ENCODE results near the gene IQCK.

IQCK gene

GRCh38 chr16:19875900-19876299 lies 157.8 kb downstream of the IQCK start:
- no peak overlapping the region for H3K4me2 ChIP-seq (ENCODE audit: low read length)
- no peaks in the 10 kb centered on the region for H3K27me3 ChIP-seq (ENCODE audit: control insufficient read depth, insufficient read depth, low read length)
- H3K36me3 ChIP-seq (ENCODE audit: insufficient read depth, low read length) = peaks cover 5% of the 10 kb centered on the region
- no peak overlapping the region for H3K4me3 ChIP-seq (ENCODE audit: low read length)
- H3K9me3 ChIP-seq (replicated peaks; ENCODE audit: low read length) = no peaks in the 10 kb centered on the region
- H3K9ac ChIP-seq (ENCODE audit: low read depth, low read length) = no peak overlapping the region
- H3K4me1 ChIP-seq (ENCODE audit: control insufficient read depth, insufficient read depth, low read length) = no peaks in the 10 kb centered on the region

- H3K4me3 ChIP-seq (ENCODE audit: low read length) = no peak overlapping the region
- no peak overlapping the region for H3K4me2 ChIP-seq (ENCODE audit: low read length)
- H3K4me1 ChIP-seq (ENCODE audit: control insufficient read depth, insufficient read depth, low read length) = no peaks in the 10 kb centered on the region
- no peaks in the 10 kb centered on the region for H3K27me3 ChIP-seq (ENCODE audit: control insufficient read depth, insufficient read depth, low read length)
- peaks cover 5% of the 10 kb centered on the region for H3K36me3 ChIP-seq (ENCODE audit: insufficient read depth, low read length)
- no peak overlapping the region for H3K9ac ChIP-seq (ENCODE audit: low read depth, low read length)
- H3K9me3 ChIP-seq (replicated peaks; ENCODE audit: low read length) = no peaks in the 10 kb centered on the region
Measured at GRCh38 chr16:19876501-19877059, 158.5 kb downstream of the IQCK start.

GRCh38 chr16:19878757-19879156 lies 160.7 kb downstream of the IQCK start:
- Histone ChIP-seq H3K36me3 (ENCODE audit: insufficient read depth, low read length) (no peaks in the 10 kb centered on the region), H3K4me2 (ENCODE audit: low read length) (no peak overlapping the region), H3K4me1 (ENCODE audit: control insufficient read depth, insufficient read depth, low read length) (no peaks in the 10 kb centered on the region), H3K9me3 (replicated peaks; ENCODE audit: low read length) (no peaks in the 10 kb centered on the region), H3K27me3 (ENCODE audit: control insufficient read depth, insufficient read depth, low read length) (peaks cover 14% of the 10 kb centered on the region), H3K4me3 (ENCODE audit: low read length) (no peak overlapping the region), H3K9ac (ENCODE audit: low read depth, low read length) (no peak overlapping the region)

- H3K9me3 ChIP-seq (replicated peaks; ENCODE audit: low read length) = no peaks in the 10 kb centered on the region
- peaks cover 14% of the 10 kb centered on the region for H3K27me3 ChIP-seq (ENCODE audit: control insufficient read depth, insufficient read depth, low read length)
- H3K4me3 ChIP-seq (ENCODE audit: low read length) = no peak overlapping the region
- H3K36me3 ChIP-seq (ENCODE audit: insufficient read depth, low read length) = no peaks in the 10 kb centered on the region
- no peak overlapping the region for H3K4me2 ChIP-seq (ENCODE audit: low read length)
- no peaks in the 10 kb centered on the region for H3K4me1 ChIP-seq (ENCODE audit: control insufficient read depth, insufficient read depth, low read length)
- no peak overlapping the region for H3K9ac ChIP-seq (ENCODE audit: low read depth, low read length)
Measured at GRCh38 chr16:19879241-19879792, 161.2 kb downstream of the IQCK start.

GRCh38 chr16:19881028-19881427 lies 163.0 kb downstream of the IQCK start:
- Histone ChIP-seq H3K9me3 (replicated peaks; ENCODE audit: low read length) (no peaks in the 10 kb centered on the region), H3K36me3 (ENCODE audit: insufficient read depth, low read length) (no peaks in the 10 kb centered on the region), H3K4me3 (ENCODE audit: low read length) (no peak overlapping the region), H3K4me1 (ENCODE audit: control insufficient read depth, insufficient read depth, low read length) (peaks cover 8% of the 10 kb centered on the region), H3K9ac (ENCODE audit: low read depth, low read length) (no peak overlapping the region), H3K27me3 (ENCODE audit: control insufficient read depth, insufficient read depth, low read length) (peaks cover 14% of the 10 kb centered on the region), H3K4me2 (ENCODE audit: low read length) (no peak overlapping the region)

- Histone ChIP-seq H3K27me3 (ENCODE audit: control insufficient read depth, insufficient read depth, low read length) (peaks cover 14% of the 10 kb centered on the region), H3K4me2 (ENCODE audit: low read length) (no peak overlapping the region), H3K36me3 (ENCODE audit: insufficient read depth, low read length) (no peaks in the 10 kb centered on the region), H3K4me1 (ENCODE audit: control insufficient read depth, insufficient read depth, low read length) (peaks cover 8% of the 10 kb centered on the region), H3K9ac (ENCODE audit: low read depth, low read length) (no peak overlapping the region), H3K4me3 (ENCODE audit: low read length) (no peak overlapping the region), H3K9me3 (replicated peaks; ENCODE audit: low read length) (no peaks in the 10 kb centered on the region)
Measured at GRCh38 chr16:19881783-19882182, 163.7 kb downstream of the IQCK start.

- no peaks in the 10 kb centered on the region for H3K36me3 ChIP-seq (ENCODE audit: insufficient read depth, low read length)
- H3K27me3 ChIP-seq (ENCODE audit: control insufficient read depth, insufficient read depth, low read length) = peaks cover 14% of the 10 kb centered on the region
Measured at GRCh38 chr16:19882186-19882585, 164.1 kb downstream of the IQCK start.

GRCh38 chr16:19882646-19883045 lies 164.6 kb downstream of the IQCK start:
- Histone ChIP-seq H3K4me3 (ENCODE audit: low read length) (peak overlapping the region; percentile 79), H3K4me2 (ENCODE audit: low read length) (peak overlapping the region; percentile 97), H3K36me3 (ENCODE audit: insufficient read depth, low read length) (no peaks in the 10 kb centered on the region), H3K27me3 (ENCODE audit: control insufficient read depth, insufficient read depth, low read length) (peaks cover 14% of the 10 kb centered on the region), H3K9me3 (replicated peaks; ENCODE audit: low read length) (no peaks in the 10 kb centered on the region), H3K4me1 (ENCODE audit: control insufficient read depth, insufficient read depth, low read length) (peaks cover 8% of the 10 kb centered on the region), H3K9ac (ENCODE audit: low read depth, low read length) (peak overlapping the region; percentile 74)

More at GRCh38 chr16:19882186-19882585, 164.1 kb downstream of the IQCK start:
- H3K4me1 ChIP-seq (ENCODE audit: control insufficient read depth, insufficient read depth, low read length) = peaks cover 8% of the 10 kb centered on the region
- H3K9me3 ChIP-seq (replicated peaks; ENCODE audit: low read length) = no peaks in the 10 kb centered on the region
- no peak overlapping the region for H3K9ac ChIP-seq (ENCODE audit: low read depth, low read length)
- peak overlapping the region; percentile 79 for H3K4me3 ChIP-seq (ENCODE audit: low read length)
- H3K4me2 ChIP-seq (ENCODE audit: low read length) = no peak overlapping the region

GRCh38 chr16:19883296-19883965 lies 165.4 kb downstream of the IQCK start:
- peak overlapping the region; percentile 79 for H3K4me3 ChIP-seq (ENCODE audit: low read length)
- peaks cover 14% of the 10 kb centered on the region for H3K27me3 ChIP-seq (ENCODE audit: control insufficient read depth, insufficient read depth, low read length)
- peak overlapping the region; percentile 97 for H3K4me2 ChIP-seq (ENCODE audit: low read length)
- H3K9me3 ChIP-seq (replicated peaks; ENCODE audit: low read length) = no peaks in the 10 kb centered on the region
- no peaks in the 10 kb centered on the region for H3K36me3 ChIP-seq (ENCODE audit: insufficient read depth, low read length)
- H3K4me1 ChIP-seq (ENCODE audit: control insufficient read depth, insufficient read depth, low read length) = peaks cover 8% of the 10 kb centered on the region
- H3K9ac ChIP-seq (ENCODE audit: low read depth, low read length) = peak overlapping the region; percentile 74

GRCh38 chr16:19883966-19884485 lies 166.0 kb downstream of the IQCK start:
- Histone ChIP-seq H3K27me3 (ENCODE audit: control insufficient read depth, insufficient read depth, low read length) (peaks cover 14% of the 10 kb centered on the region), H3K4me2 (ENCODE audit: low read length) (peak overlapping the region; percentile 97), H3K9me3 (replicated peaks; ENCODE audit: low read length) (no peaks in the 10 kb centered on the region), H3K9ac (ENCODE audit: low read depth, low read length) (peak overlapping the region; percentile 74), H3K4me1 (ENCODE audit: control insufficient read depth, insufficient read depth, low read length) (peaks cover 8% of the 10 kb centered on the region), H3K4me3 (ENCODE audit: low read length) (peak overlapping the region; percentile 79), H3K36me3 (ENCODE audit: insufficient read depth, low read length) (no peaks in the 10 kb centered on the region)

GRCh38 chr16:19884611-19885450 lies 166.8 kb downstream of the IQCK start, which contains the start of gene GPRC5B:
GPRC5B (minus strand) TSS chr16:19884848; CDS start chr16:19872845, 12,003 bp downstream.
- Histone ChIP-seq H3K9ac (ENCODE audit: low read depth, low read length) (peak within 1 kb of the TSS; percentile 74), H3K9me3 (replicated peaks; ENCODE audit: low read length) (no peaks in the 10 kb centered on the region), H3K4me2 (ENCODE audit: low read length) (peak within 1 kb of the TSS; percentile 97), H3K4me1 (ENCODE audit: control insufficient read depth, insufficient read depth, low read length) (peaks cover 8% of the 10 kb centered on the region), H3K36me3 (ENCODE audit: insufficient read depth, low read length) (no peaks in the 10 kb centered on the region), H3K27me3 (ENCODE audit: control insufficient read depth, insufficient read depth, low read length) (peaks cover 14% of the 10 kb centered on the region), H3K4me3 (ENCODE audit: low read length) (peak within 1 kb of the TSS; percentile 79)

Measured in skeletal muscle satellite cell (primary cell).